HepG2 (cell line): ENCODE results near the gene TSPAN5. TPM values are rescaled to one million over a fixed set of nuclear protein-coding genes. Genes with fewer than 3 reads are reported as not detected.

Experiments used
- ATAC-seq: fragments of 200-7000 bp; cut with Tn5 transposase; 3 replicates; pipeline ENCODE4 v1.9.1; 2020; ENCODE audit warnings: mild to moderate bottlenecking, moderate library complexity
- BruUV-seq: library from RNA; stranded (reverse); fragments of 400-500 nt; replicated peaks from 2 replicates; lab custom pipeline; 2021; lab: Mats Ljungman, UMichigan
- CTCF ChIA-PET: fragments of 300-600 bp; formaldehyde crosslinking; extraction: SDS; loops from one replicate; lab custom pipeline; 2021; ENCODE audit warnings: low total read pairs, inconsistent platforms, low intra/inter-chr PET ratio; lab: Yijun Ruan, JAX
- POLR2A ChIA-PET: fragments of 350-600 bp; sonication (Branson Sonifier 250); formaldehyde crosslinking; loops from one replicate; lab custom pipeline; 2020; ENCODE audit warnings: antibody characterized with exemption, inconsistent platforms; lab: Yijun Ruan, JAX
- DNase-seq: peaks from one replicate; pipeline ENCODE4 v3.0.0-alpha.2; 2015; ENCODE audit warnings: low spot score
- FAIRE-seq: peaks from 3 replicates; lab custom pipeline; 2011; peaks lifted over from hg19 to GRCh38; lab: Jason Lieb, UNC
- H2AFZ ChIP-seq: one replicate; pipeline ENCODE4 v1.6.1; 2011; ENCODE audit warnings: low read length, inconsistent platforms
- H3K27ac ChIP-seq: fragments of 300-600 bp; 3 replicates; pipeline ENCODE4 v1.8.0; 2011; ENCODE audit warnings: mixed run types, mild to moderate bottlenecking, mixed read lengths, low read length, inconsistent platforms; ENCODE audit not compliant: insufficient read depth; ENCODE audit errors: extremely low read length
- H3K27me3 ChIP-seq, 2 experiments: fragments of 200-600 bp in 1 of 2; 2 replicates in 1 of 2; 3 replicates in 1 of 2; pipeline versions ENCODE4 v1.6.0 to v1.8.0; 2011; ENCODE audit warnings: low read length in 2 of 2, mild to moderate bottlenecking in 2 of 2, moderate library complexity in 2 of 2, inconsistent platforms in 1 of 2; ENCODE audit not compliant: insufficient read depth in 2 of 2, control insufficient read depth in 1 of 2
- H3K36me3 ChIP-seq, 2 experiments: fragments of 200-600 bp in 1 of 2; replicated peaks in 1 of 2; 2 replicates in 1 of 2; 3 replicates in 1 of 2; pipeline versions ENCODE4 v1.5.1 to v1.8.0; 2011; ENCODE audit warnings: low read length in 2 of 2, inconsistent platforms in 1 of 2; ENCODE audit not compliant: insufficient read depth in 2 of 2, control insufficient read depth in 1 of 2
- H3K4me1 ChIP-seq: 2 replicates; pipeline ENCODE4 v1.5.1; 2012; ENCODE audit warnings: low read length, inconsistent platforms; ENCODE audit not compliant: insufficient read depth
- H3K4me2 ChIP-seq: 2 replicates; pipeline ENCODE4 v1.6.0; 2011; ENCODE audit warnings: low read depth, low read length, inconsistent platforms
- H3K4me3 ChIP-seq, 3 experiments: fragments of 200-600 bp in 1 of 3; sonication (generic), shearing (Covaris generic) in 1 of 3; replicated peaks in 1 of 3; 2 replicates each; pipeline ENCODE4 v1.5.1; 2011 to 2016; ENCODE audit warnings: low read length in 3 of 3, inconsistent platforms in 2 of 3, low read depth in 2 of 3, mild to moderate bottlenecking in 2 of 3, control low read depth in 1 of 3, mixed read lengths in 1 of 3; ENCODE audit not compliant: insufficient read depth in 1 of 3
- H3K79me2 ChIP-seq: one replicate; pipeline ENCODE4 v1.6.1; 2011; ENCODE audit warnings: low read length, inconsistent platforms; ENCODE audit not compliant: insufficient read depth
- H3K9ac ChIP-seq: 2 replicates; pipeline ENCODE4 v1.6.0; 2011; ENCODE audit warnings: mild to moderate bottlenecking, low read depth, low read length, inconsistent platforms; ENCODE audit not compliant: insufficient read depth
- H3K9me3 ChIP-seq: 2 replicates; pipeline ENCODE4 v1.5.1; 2012; ENCODE audit warnings: mild to moderate bottlenecking, low read length
- H4K20me1 ChIP-seq: 2 replicates; pipeline ENCODE4 v1.6.0; 2011; ENCODE audit warnings: inconsistent platforms, mild to moderate bottlenecking, low read length, moderate library complexity; ENCODE audit not compliant: insufficient read depth
- DZIP1 ChIP-seq: sonication (generic); formaldehyde crosslinking; IDR thresholded peaks from 2 replicates; pipeline ENCODE4 v1.5.0; 2020; ENCODE audit warnings: mild to moderate bottlenecking, missing genetic modification reagents
- FOXM1 ChIP-seq: sonication (generic); formaldehyde crosslinking; IDR thresholded peaks from 2 replicates; pipeline ENCODE4 v1.5.0; 2020; ENCODE audit warnings: missing genetic modification reagents
- GATA4 ChIP-seq: sonication (generic); IDR thresholded peaks from 2 replicates; pipeline ENCODE4 v1.6.1; 2016; ENCODE audit warnings: antibody characterized with exemption, low read depth, borderline replicate concordance
- HNRNPK ChIP-seq: fragments of 200-400 bp; formaldehyde crosslinking; IDR thresholded peaks from 2 replicates; pipeline ENCODE4 v1.6.1; 2018; ENCODE audit warnings: low read length, low read depth, moderate library complexity, mild to moderate bottlenecking; ENCODE audit not compliant: poor library complexity, severe bottlenecking
- MLX ChIP-seq: IDR thresholded peaks from 2 replicates; pipeline ENCODE4 v1.6.1; 2016
- MTA1 ChIP-seq: sonication (generic); formaldehyde crosslinking; IDR thresholded peaks from 2 replicates; pipeline ENCODE4 v1.4.0; 2020; ENCODE audit warnings: missing genetic modification reagents, mild to moderate bottlenecking, borderline replicate concordance
- NFYC ChIP-seq: IDR thresholded peaks from 2 replicates; pipeline ENCODE4 v1.6.1; 2016; ENCODE audit warnings: missing genetic modification reagents, missing compliant biosample characterization
- PBX3 ChIP-seq: sonication (generic); formaldehyde crosslinking; IDR thresholded peaks from 2 replicates; pipeline ENCODE4 v1.8.1; 2023; ENCODE audit warnings: missing genetic modification reagents, inconsistent platforms, borderline replicate concordance
- RARA ChIP-seq: IDR thresholded peaks from 2 replicates; pipeline ENCODE4 v1.6.1; 2016; ENCODE audit warnings: missing genetic modification reagents, missing compliant biosample characterization
- SMYD3 ChIP-seq: sonication (generic); formaldehyde crosslinking; IDR thresholded peaks from 2 replicates; pipeline ENCODE4 v1.8.1; 2023; ENCODE audit warnings: mild to moderate bottlenecking, missing genetic modification reagents
- SNAPC5 ChIP-seq: sonication (generic); formaldehyde crosslinking; IDR thresholded peaks from 2 replicates; pipeline ENCODE4 v1.8.1; 2023; ENCODE audit warnings: mild to moderate bottlenecking, missing genetic modification reagents, borderline replicate concordance
- ZFP82 ChIP-seq: sonication (generic); formaldehyde crosslinking; IDR thresholded peaks from 2 replicates; pipeline ENCODE4 v1.5.1; 2020; ENCODE audit warnings: mild to moderate bottlenecking, missing genetic modification reagents, borderline replicate concordance
- ZNF619 ChIP-seq: sonication (generic); formaldehyde crosslinking; IDR thresholded peaks from 2 replicates; pipeline ENCODE4 v1.4.0; 2020; ENCODE audit warnings: mild to moderate bottlenecking, missing genetic modification reagents
- WGBS: methylation state at CpG from one replicate; pipeline ENCODE4 v1.1.6; 2017; ENCODE audit warnings: low lambda C conversion rate; 5-methylcytosine and 5-hydroxymethylcytosine counted together
- in situ Hi-C: cut with HindIII; loops from 2 replicates; pipeline ENCODE4 v1.10.0; 2017; ENCODE audit warnings: low pct_unique_long_range_greater_than_20kb; ENCODE audit not compliant: extremely low pct_ligation_motif_present
- intact Hi-C: fragments of 100-400 bp; cut with micrococcal nuclease; formaldehyde crosslinking; loops from one replicate; pipeline ENCODE4 v1.10.0; 2022; ENCODE audit not compliant: unreplicated experiment
- polyA plus RNA-seq, 8 experiments: library from polyadenylated mRNA; depleted of rRNA in 3 of 8; stranded (reverse) in 7 of 8; unstranded in 1 of 8; fragments of >200 nt; fragmentation: Illumina TruSeq in 4 of 8; extraction: Trizol in 4 of 8; gene quantifications; 2 replicates each; pipeline versions ENCODE4 v1.2.1 to v1.2.3, GENCODE V29; 2011 to 2016; ENCODE audit warnings: low read depth in 4 of 8, missing spikeins in 1 of 8, mixed read lengths in 1 of 8; ENCODE audit not compliant: insufficient read depth in 1 of 8
- total RNA-seq, 5 experiments: library from RNA; depleted of rRNA; stranded (reverse); fragments of >200 nt; fragmentation: Illumina TruSeq; extraction: Trizol; gene quantifications; 2 replicates each; pipeline ENCODE4 v1.2.3, GENCODE V29; 2016; ENCODE audit warnings: low read depth in 1 of 5
- TF ChIP-seq, protein P1 (sequence below): sonication (generic); formaldehyde crosslinking; IDR thresholded peaks from 2 replicates; pipeline ENCODE4 v1.5.0; 2020; ENCODE audit warnings: missing genetic modification reagents

TSPAN5 gene
- total and polyA plus RNA-seq, 2 of the 13 experiments (the other 11 are each of a cell fraction or from before 2014, with no cell fraction given): 0.20 to 0.53 TPM

DNA sequence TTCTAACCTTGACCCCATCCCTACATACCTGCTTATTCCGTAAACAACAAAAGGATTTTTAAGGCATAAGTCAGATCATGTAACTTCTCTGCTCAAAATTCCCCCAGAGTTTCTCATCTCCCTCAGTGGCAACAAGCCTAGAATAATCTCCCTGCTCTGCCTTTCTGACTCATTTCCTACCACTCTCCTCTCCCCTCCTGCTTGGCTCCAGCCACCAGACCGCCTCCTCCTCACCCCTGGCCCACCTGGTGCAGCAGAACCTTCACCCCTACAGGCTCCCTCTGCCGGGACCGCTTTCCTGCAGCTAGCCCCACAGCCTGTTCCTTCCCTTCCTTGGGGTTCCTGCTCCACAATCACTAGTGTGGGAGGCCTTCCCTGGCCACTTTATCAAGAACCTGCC, 32.1 kb downstream of the TSPAN5 start:
- H3K9ac ChIP-seq: no peak overlapping the region
- BruUV-seq: no TSS peak
- in situ Hi-C loops (no loop called here), intact Hi-C loops (no loop called here)
- no peaks in the 10 kb centered on the region for H3K36me3 ChIP-seq
- H3K27ac ChIP-seq: no peak overlapping the region
- no peaks in the 10 kb centered on the region for H3K79me2 ChIP-seq
- 0 out of 2 replicates have a peak, but pooled peaks cover 7% of the 10 kb centered on the region for H3K4me1 ChIP-seq
- no peak overlapping the region for H3K4me2 ChIP-seq
- H3K27me3 ChIP-seq: peaks cover 0 to 5% of the 10 kb centered on the region in 2 experiments; a peak in 1 of 5 replicates
- no peak overlapping the region for H2AFZ ChIP-seq
- no peaks in the 10 kb centered on the region for H3K9me3 ChIP-seq
- no peak for DNase-seq
- no peaks in the 10 kb centered on the region for H4K20me1 ChIP-seq
- TF ChIP-seq ZFP82 (CRISPR knock-in tag) (no peak), SMYD3 (CRISPR knock-in tag) (no peak), RARA (no peak), GATA4 (no peak), SNAPC5 (CRISPR knock-in tag) (no peak), MLX (no peak)
- TF ChIP-seq, protein P1, sequence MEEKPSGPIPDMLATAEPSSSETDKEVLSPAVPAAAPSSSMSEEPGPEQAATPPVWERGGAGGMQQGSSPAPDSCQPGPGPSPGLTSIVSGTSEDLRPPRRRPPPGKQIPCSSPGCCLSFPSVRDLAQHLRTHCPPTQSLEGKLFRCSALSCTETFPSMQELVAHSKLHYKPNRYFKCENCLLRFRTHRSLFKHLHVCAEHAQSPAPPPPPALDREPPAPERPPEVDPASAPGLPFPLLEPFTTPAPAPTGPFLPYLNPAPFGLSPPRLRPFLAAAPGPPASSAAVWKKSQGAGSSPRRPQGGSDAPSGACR (CRISPR knock-in tag): no peak
- 29% methylated on average over 4 of the region's 4 CpGs for WGBS
- no peak for FAIRE-seq
- ATAC-seq: no peak
- ChIA-PET CTCF (no interaction called here), POLR2A (no interaction called here)
- H3K4me3 ChIP-seq: no peak overlapping the region

GRCh38 chr4:98625920-98626319, 32.5 kb downstream of the TSPAN5 start:
- H3K4me3 ChIP-seq: no peak overlapping the region
- no peaks in the 10 kb centered on the region for H3K79me2 ChIP-seq
- POLR2A ChIA-PET: no interaction called here
- H3K27ac ChIP-seq: no peak overlapping the region
- H4K20me1 ChIP-seq: no peaks in the 10 kb centered on the region
- H3K9ac ChIP-seq: no peak overlapping the region
- peaks cover 0 to 5% of the 10 kb centered on the region in 2 experiments; a peak in 1 of 5 replicates for H3K27me3 ChIP-seq
- WGBS: 5% methylated on average over 2 of the region's 2 CpGs
- intact Hi-C loops: no loop called here
- H3K36me3 ChIP-seq: no peaks in the 10 kb centered on the region
- H2AFZ ChIP-seq: no peak overlapping the region
- CTCF ChIA-PET: no interaction called here
- FAIRE-seq (no peak), DNase-seq (no peak), ATAC-seq (no peak)
- H3K4me2 ChIP-seq: no peak overlapping the region
- BruUV-seq: no TSS peak
- H3K4me1 ChIP-seq: 0 out of 2 replicates have a peak, but pooled peaks cover 7% of the 10 kb centered on the region
- in situ Hi-C loops: no loop called here
- no peaks in the 10 kb centered on the region for H3K9me3 ChIP-seq
- TF ChIP-seq DZIP1 (CRISPR knock-in tag): no peak
- TF ChIP-seq HNRNPK: no peak
- TF ChIP-seq ZNF619: no peak
- no peak for TF ChIP-seq FOXM1 (CRISPR knock-in tag)
- TF ChIP-seq PBX3: no peak
- no peak for TF ChIP-seq MTA1 (CRISPR knock-in tag)
- no peak for TF ChIP-seq NFYC (CRISPR knock-in tag)
